OCI-LY3 (cell line): ENCODE data around the gene MINDY3.

ENCODE experiments used
- H2AFZ ChIP-seq: fragments of 200-600, 300-600 bp; shearing (Covaris generic); 2 replicates; pipeline ENCODE4 v1.6.0; 2014; ENCODE audit warnings: antibody characterized with exemption, low read depth, low read length
- H3K27ac ChIP-seq: fragments of 200-600, 300-600 bp; sonication (generic); 2 replicates; pipeline ENCODE4 v1.5.1; 2014; ENCODE audit warnings: mild to moderate bottlenecking, low read length, moderate library complexity, mixed read lengths
- H3K27me3 ChIP-seq: fragments of 200-600, 300-600 bp; sonication (generic); 2 replicates; pipeline ENCODE4 v1.6.1; 2014; ENCODE audit warnings: low read depth, low read length, mixed read lengths
- H3K36me3 ChIP-seq: fragments of 200-600, 300-600 bp; sonication (generic); replicated peaks from 2 replicates; pipeline ENCODE3; 2014; ENCODE audit warnings: low read depth, low read length, mixed read lengths
- H3K4me1 ChIP-seq: fragments of 300-600, 200-600 bp; sonication (generic); 2 replicates; pipeline ENCODE4 v1.6.1; 2014; ENCODE audit warnings: low read length, mixed read lengths
- H3K4me2 ChIP-seq: fragments of 200-600, 300-600 bp; sonication (generic); 2 replicates; pipeline ENCODE4 v1.6.1; 2014; ENCODE audit warnings: low read length, mixed read lengths
- H3K4me3 ChIP-seq: fragments of 300-600, 200-600 bp; sonication (generic); 2 replicates; pipeline ENCODE4 v1.5.1; 2014; ENCODE audit warnings: antibody characterized with exemption, mild to moderate bottlenecking, low read length, moderate library complexity
- H3K79me2 ChIP-seq: fragments of 300-600, 200-600 bp; shearing (Covaris generic); 2 replicates; pipeline ENCODE4 v1.6.1; 2014; ENCODE audit warnings: mild to moderate bottlenecking, low read length, mixed read lengths
- H3K9ac ChIP-seq: fragments of 300-600, 200-600 bp; shearing (Covaris generic); 2 replicates; pipeline ENCODE4 v1.6.0; 2014; ENCODE audit warnings: mild to moderate bottlenecking, low read length, moderate library complexity
- H3K9me3 ChIP-seq: fragments of 200-600, 300-600 bp; shearing (Covaris generic); 2 replicates; pipeline ENCODE4 v1.6.1; 2014; ENCODE audit warnings: low read length, mixed read lengths; ENCODE audit not compliant: insufficient read depth
- H4K20me1 ChIP-seq: fragments of 200-600, 300-600 bp; sonication (generic); 2 replicates; pipeline ENCODE4 v1.6.1; 2016; ENCODE audit warnings: low read length, mixed read lengths; ENCODE audit not compliant: insufficient read depth
- EZH2phosphoT487 ChIP-seq: fragments of 200-600 bp; shearing (Covaris generic); IDR thresholded peaks from 2 replicates; pipeline ENCODE4 v1.6.1; 2018; ENCODE audit warnings: antibody characterized with exemption, mixed run types, low read depth
- TF ChIP-seq, protein P1 (sequence below): fragments of 200-600, 300-600 bp; sonication (generic); IDR thresholded peaks from 2 replicates; pipeline ENCODE4 v1.5.1; 2014; ENCODE audit warnings: antibody characterized with exemption, low read length, low read depth

Gene MINDY3

DNA sequence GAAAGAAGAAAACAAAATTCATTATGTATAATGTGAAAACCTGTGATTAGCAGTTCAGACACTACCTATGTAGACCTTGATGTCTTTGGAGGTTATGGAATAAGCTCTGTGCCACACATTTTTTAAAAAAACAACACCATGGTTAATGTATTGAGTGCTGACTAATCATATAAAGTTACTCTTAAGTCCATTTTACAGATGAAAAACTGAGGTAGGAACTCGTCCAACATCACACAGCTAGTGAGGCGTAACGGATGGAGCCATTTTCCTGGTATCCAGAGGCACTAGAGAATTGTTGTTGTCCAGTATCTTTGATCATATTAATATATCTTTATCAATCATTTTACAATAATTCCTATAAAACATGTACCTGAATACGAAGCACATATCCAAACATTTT lies 67.5 kb downstream of the MINDY3 start:
- no peak overlapping the region for H2AFZ ChIP-seq
- no peaks in the 10 kb centered on the region for H3K79me2 ChIP-seq
- no peaks in the 10 kb centered on the region for H3K9me3 ChIP-seq
- H4K20me1 ChIP-seq = no peaks in the 10 kb centered on the region
- no peaks in the 10 kb centered on the region for H3K4me1 ChIP-seq
- H3K4me2 ChIP-seq = no peak overlapping the region
- H3K4me3 ChIP-seq = no peak overlapping the region
- no peak overlapping the region for H3K9ac ChIP-seq
- H3K36me3 ChIP-seq = no peaks in the 10 kb centered on the region
- H3K27me3 ChIP-seq = no peaks in the 10 kb centered on the region
- TF ChIP-seq EZH2phosphoT487 = no peak
- TF ChIP-seq, protein P1, sequence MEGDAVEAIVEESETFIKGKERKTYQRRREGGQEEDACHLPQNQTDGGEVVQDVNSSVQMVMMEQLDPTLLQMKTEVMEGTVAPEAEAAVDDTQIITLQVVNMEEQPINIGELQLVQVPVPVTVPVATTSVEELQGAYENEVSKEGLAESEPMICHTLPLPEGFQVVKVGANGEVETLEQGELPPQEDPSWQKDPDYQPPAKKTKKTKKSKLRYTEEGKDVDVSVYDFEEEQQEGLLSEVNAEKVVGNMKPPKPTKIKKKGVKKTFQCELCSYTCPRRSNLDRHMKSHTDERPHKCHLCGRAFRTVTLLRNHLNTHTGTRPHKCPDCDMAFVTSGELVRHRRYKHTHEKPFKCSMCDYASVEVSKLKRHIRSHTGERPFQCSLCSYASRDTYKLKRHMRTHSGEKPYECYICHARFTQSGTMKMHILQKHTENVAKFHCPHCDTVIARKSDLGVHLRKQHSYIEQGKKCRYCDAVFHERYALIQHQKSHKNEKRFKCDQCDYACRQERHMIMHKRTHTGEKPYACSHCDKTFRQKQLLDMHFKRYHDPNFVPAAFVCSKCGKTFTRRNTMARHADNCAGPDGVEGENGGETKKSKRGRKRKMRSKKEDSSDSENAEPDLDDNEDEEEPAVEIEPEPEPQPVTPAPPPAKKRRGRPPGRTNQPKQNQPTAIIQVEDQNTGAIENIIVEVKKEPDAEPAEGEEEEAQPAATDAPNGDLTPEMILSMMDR = no peak
- no peak overlapping the region for H3K27ac ChIP-seq

DNA sequence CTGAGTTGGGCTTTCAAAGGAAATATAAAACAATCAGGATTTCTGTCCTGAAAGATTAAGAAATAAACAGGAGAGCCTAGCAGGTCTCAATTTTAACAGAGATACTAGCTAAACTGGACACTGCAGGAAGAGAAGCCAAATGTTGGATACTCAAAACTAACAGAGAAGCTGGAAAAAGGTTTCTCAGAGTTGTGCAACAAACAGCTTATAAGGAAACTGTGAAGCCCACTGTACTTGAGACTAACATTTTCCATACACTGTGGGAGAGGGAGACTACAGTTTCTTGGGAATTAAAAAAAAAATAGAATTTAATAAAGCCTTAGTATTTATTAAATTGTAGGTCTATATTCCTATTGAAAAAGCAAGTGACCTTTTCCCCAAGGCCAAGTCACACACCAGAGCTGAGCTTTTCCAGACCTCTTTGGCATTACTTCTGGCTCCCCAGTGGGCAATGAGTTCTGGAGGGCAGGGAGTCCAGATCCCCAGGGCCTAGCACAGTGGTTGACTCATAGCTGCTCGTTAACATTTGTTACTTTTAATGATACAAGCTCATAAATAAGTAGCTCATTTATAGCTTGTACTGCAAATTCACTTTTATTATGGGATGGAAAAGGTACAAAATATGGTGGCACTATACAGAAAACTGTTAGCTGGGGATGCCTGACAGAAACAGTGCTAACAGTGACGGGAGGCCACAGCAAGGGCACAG lies 68.3 kb downstream of the MINDY3 start:
- Histone ChIP-seq H3K9ac (no peak overlapping the region), H3K9me3 (no peaks in the 10 kb centered on the region), H3K36me3 (no peaks in the 10 kb centered on the region), H3K79me2 (no peaks in the 10 kb centered on the region), H3K4me3 (no peak overlapping the region), H3K27ac (no peak overlapping the region), H2AFZ (no peak overlapping the region), H3K4me2 (no peak overlapping the region), H3K4me1 (no peaks in the 10 kb centered on the region), H4K20me1 (no peaks in the 10 kb centered on the region), H3K27me3 (no peaks in the 10 kb centered on the region)
- TF ChIP-seq, protein P1 = no peak
- no peak for TF ChIP-seq EZH2phosphoT487

DNA sequence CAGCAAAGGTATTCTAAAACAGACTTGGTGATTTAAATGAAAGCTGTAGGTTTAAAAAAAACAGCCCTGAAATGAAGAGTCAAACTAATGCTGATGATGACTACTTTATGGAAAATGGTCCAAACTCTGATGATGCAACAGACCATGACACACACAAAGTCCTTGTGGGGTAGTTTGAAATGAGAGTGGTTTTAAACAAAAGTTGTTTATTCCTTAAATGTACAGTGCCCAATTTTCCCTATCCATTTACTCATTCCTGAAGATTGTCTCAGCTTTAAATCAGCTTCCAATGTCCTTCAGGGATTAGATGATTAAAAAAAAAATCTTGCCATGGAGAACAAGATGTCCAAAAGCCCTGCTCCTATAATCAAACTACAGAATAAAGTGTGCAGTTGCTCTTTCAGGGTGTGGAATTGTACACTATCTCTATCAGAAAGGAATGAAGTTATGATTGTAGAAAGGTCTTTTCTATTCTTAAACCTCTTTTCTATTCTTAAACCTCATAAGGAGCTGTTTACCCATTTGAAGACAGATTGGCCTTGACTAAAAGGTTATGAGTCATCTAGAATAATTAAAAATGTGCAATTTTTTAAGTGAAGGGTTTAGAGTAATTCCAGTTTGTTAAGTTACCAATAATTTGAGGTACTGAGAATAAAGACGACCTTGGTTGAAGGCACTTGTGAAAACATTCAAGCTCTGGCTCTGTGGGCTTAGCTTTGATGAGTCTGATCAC lies 70.3 kb downstream of the MINDY3 start:
- no peaks in the 10 kb centered on the region for H3K4me1 ChIP-seq
- H3K4me3 ChIP-seq = no peak overlapping the region
- no peak overlapping the region for H3K9ac ChIP-seq
- no peaks in the 10 kb centered on the region for H4K20me1 ChIP-seq
- TF ChIP-seq, protein P1 = no peak
- H2AFZ ChIP-seq = no peak overlapping the region
- no peaks in the 10 kb centered on the region for H3K9me3 ChIP-seq
- no peak overlapping the region for H3K27ac ChIP-seq
- no peaks in the 10 kb centered on the region for H3K79me2 ChIP-seq
- no peaks in the 10 kb centered on the region for H3K36me3 ChIP-seq
- H3K27me3 ChIP-seq = no peaks in the 10 kb centered on the region
- no peak overlapping the region for H3K4me2 ChIP-seq

DNA sequence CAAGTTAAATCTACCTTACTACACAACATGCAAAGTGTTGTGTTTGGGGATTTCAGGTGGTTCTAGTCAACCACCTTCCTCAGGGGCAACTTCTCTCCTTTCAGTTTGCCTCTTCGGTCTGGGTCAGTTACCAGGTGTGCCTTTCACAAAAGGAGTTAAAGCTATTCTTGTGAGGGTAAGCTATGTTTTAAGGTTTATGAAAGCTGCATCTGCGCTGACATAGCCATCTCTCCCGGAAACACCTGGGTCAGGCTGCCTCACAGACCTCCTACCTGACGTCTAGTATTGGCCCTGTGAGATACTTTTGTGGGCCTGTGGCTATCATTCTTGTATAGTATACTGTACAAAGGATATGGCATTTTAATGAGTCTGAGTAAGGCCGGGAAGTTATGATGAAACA lies 72.9 kb downstream of the MINDY3 start:
- no peak overlapping the region for H3K27ac ChIP-seq

More for the DNA sequence above, 72.9 kb downstream of the MINDY3 start:
- Histone ChIP-seq H3K27me3 (no peaks in the 10 kb centered on the region), H3K4me1 (no peaks in the 10 kb centered on the region), H2AFZ (no peak overlapping the region), H3K4me2 (no peak overlapping the region), H3K9ac (no peak overlapping the region), H3K4me3 (no peak overlapping the region), H4K20me1 (no peaks in the 10 kb centered on the region), H3K9me3 (no peaks in the 10 kb centered on the region), H3K79me2 (no peaks in the 10 kb centered on the region), H3K36me3 (no peaks in the 10 kb centered on the region)
- TF ChIP-seq, protein P1 = no peak
- no peak for TF ChIP-seq EZH2phosphoT487
